ENCODE results near the gene HTR4. TPM values are rescaled to one million over a fixed set of nuclear protein-coding genes. Genes with fewer than 3 reads are reported as not detected.

The HTR4 gene
- total and polyA plus RNA-seq, 2 of the 4 experiments (the other 2 are of a cell fraction) = not detected

- H3K14ac ChIP-seq (replicated peaks; ENCODE audit: low read depth, low read length) = no peak overlapping the region
- no peak overlapping the region for H2BK20ac ChIP-seq (ENCODE audit: low read depth, low read length)
- no peak overlapping the region for H4K8ac ChIP-seq (ENCODE audit: low read depth in 2 of 2, low read length in 2 of 2)
- H2BK15ac ChIP-seq (ENCODE audit: low read depth, low read length) = no peak overlapping the region
- no peaks in the 10 kb centered on the region for H3K79me1 ChIP-seq (ENCODE audit: low read depth in 1 of 2, low read length in 2 of 2)
- H3K27ac ChIP-seq (ENCODE audit: insufficient read depth, low read length) = no peak overlapping the region
- no peak overlapping the region for H3K18ac ChIP-seq (ENCODE audit: low read depth, low read length)
- no peak overlapping the region for H3K4ac ChIP-seq (ENCODE audit: low read depth, low read length)
- H3K27me3 ChIP-seq (ENCODE audit: control insufficient read depth, insufficient read depth, low read length) = no peaks in the 10 kb centered on the region
- WGBS, 2 experiments (ENCODE audit: extremely low coverage in 2 of 2, insufficient read length in 1 of 2) = no CpG with 5 or more reads among the region's 6 CpGs
- ChIA-PET CTCF (no interaction called here), POLR2A (ENCODE audit: unreplicated experiment) (no interaction called here)
- no peak for TF ChIP-seq CTCF (conservative IDR thresholded peaks at IDR 0.05; ENCODE audit: low read depth, low read length)
- no peaks in the 10 kb centered on the region for H3K9me3 ChIP-seq (ENCODE audit: control insufficient read depth, insufficient read depth, low read length)
- no peak overlapping the region for H2BK5ac ChIP-seq (ENCODE audit: low read depth, low read length, poor library complexity, severe bottlenecking)
- no peak overlapping the region for H3K9ac ChIP-seq (ENCODE audit: low read depth, low read length)
- in situ Hi-C loops (cut with MboI; ENCODE audit: low sequenced_read_pairs) (no loop called here), dilution Hi-C loops (cut with HindIII; ENCODE audit: low sequenced_read_pairs, unreplicated experiment) (no loop called here), intact Hi-C loops (cut with micrococcal nuclease) (no loop called here)
- H2BK120ac ChIP-seq (ENCODE audit: low read depth, low read length) = no peak overlapping the region
- H3K4me2 ChIP-seq (ENCODE audit: low read depth, low read length) = no peak overlapping the region
- no peak overlapping the region for H3K56ac ChIP-seq (ENCODE audit: extremely low read depth, insufficient read depth, low read length)
- H3K36me3 ChIP-seq (ENCODE audit: control insufficient read depth, insufficient read depth, low read length) = no peaks in the 10 kb centered on the region
- no peak overlapping the region for H3K4me3 ChIP-seq (ENCODE audit: insufficient read depth, low read depth, low read length)
- no peaks in the 10 kb centered on the region for H4K20me1 ChIP-seq (ENCODE audit: insufficient read depth, low read length)
- no peak overlapping the region for H2AK9ac ChIP-seq (replicated peaks; ENCODE audit: low read depth, low read length, poor library complexity)
- no peak overlapping the region for H4K5ac ChIP-seq (ENCODE audit: low read depth, low read length)
- H2AFZ ChIP-seq (replicated peaks; ENCODE audit: low read length, poor library complexity) = no peak overlapping the region
- ATAC-seq (ENCODE audit: low read depth) (no peak), DNase-seq (no peak)
- H3K23ac ChIP-seq (ENCODE audit: low read depth, low read length) = no peak overlapping the region
- H3K4me1 ChIP-seq (ENCODE audit: control insufficient read depth, insufficient read depth, low read length) = no peaks in the 10 kb centered on the region
- no TSS peak for BruUV-seq (replicated peaks)
- H2AK5ac ChIP-seq (ENCODE audit: low read depth, low read length) = no peak overlapping the region
- no peak overlapping the region for H4K91ac ChIP-seq (ENCODE audit: insufficient read depth, low read depth, low read length)
- no peaks in the 10 kb centered on the region for H3K9me1 ChIP-seq (ENCODE audit: insufficient read depth, low read length)
Observed at GRCh38 chr5:148541054-148541835, 113.1 kb downstream of the HTR4 start.

Data from IMR-90 (cell line).